Measurements from ENCODE around the gene NSUN6.

- TF ChIP-seq EZH2 (IDR thresholded peaks at IDR 0.05; ENCODE audit: insufficient read depth, poor library complexity, severe bottlenecking) = no peak
- no peak for TF ChIP-seq EZH2phosphoT487 (IDR thresholded peaks at IDR 0.05; ENCODE audit: insufficient read depth, low read depth)
These were observed 39.2 kb upstream of the NSUN6 start for GRCh38 chr10:18690541-18690940.
